RCC 7860 (cell line): ENCODE data around the gene MRE11.
"Not testable (repeated sequence)": the region's sequence is repeated elsewhere in the genome, so short reads cannot be mapped to it uniquely, and the experiment has no call there.

Experiments used
- DNase-seq: peaks from one replicate; pipeline ENCODE4 v3.0.0-alpha.2; 2015; ENCODE audit warnings: low spot score
- FAIRE-seq: peaks from 2 replicates; lab custom pipeline; 2012; peaks lifted over from hg19 to GRCh38; lab: Jason Lieb, UNC

Gene MRE11

DNA sequence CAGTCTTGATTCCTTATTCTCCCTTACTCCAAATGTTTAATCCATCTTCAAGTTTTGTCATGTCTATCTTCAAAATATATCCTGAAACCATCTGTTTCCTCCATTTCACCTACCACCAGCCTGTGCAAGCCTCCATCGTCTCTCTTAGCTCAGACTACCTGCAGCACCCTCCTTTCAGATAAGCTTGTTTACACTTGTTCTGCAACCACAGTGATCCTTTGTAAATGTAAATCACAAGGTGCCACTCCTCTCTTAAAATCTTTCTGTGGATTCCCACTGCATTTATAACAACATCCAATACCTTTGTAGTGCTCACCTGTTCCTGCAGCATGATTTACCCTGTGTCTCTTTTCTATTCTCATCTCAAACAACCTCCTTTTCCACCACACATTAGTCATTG lies 60.6 kb downstream of the MRE11 start:
- FAIRE-seq: no peak
- DNase-seq: no peak

- DNase-seq (no peak), FAIRE-seq (no peak)
Measured at GRCh38 chr11:94424662-94425061, 69.0 kb downstream of the MRE11 start.

DNA sequence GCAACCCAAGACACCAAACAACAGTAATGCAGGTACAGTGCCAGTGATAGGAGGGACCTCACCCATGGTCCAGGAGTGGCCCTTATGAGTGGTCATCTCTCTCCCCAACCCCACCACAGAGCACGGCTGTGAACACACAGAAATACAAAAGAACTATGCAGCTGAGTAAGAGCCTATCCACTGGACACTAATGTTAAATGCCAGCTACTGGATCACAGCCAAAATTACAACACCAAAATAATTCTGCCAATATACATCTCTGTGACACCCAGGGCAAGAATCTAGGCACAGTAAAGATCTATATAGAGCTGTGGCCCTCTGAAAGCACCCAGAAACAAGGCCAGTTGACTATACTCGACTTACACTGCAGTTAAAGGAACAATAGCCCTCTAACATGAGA lies 69.6 kb downstream of the MRE11 start:
- DNase-seq (no peak), FAIRE-seq (no peak)

DNA sequence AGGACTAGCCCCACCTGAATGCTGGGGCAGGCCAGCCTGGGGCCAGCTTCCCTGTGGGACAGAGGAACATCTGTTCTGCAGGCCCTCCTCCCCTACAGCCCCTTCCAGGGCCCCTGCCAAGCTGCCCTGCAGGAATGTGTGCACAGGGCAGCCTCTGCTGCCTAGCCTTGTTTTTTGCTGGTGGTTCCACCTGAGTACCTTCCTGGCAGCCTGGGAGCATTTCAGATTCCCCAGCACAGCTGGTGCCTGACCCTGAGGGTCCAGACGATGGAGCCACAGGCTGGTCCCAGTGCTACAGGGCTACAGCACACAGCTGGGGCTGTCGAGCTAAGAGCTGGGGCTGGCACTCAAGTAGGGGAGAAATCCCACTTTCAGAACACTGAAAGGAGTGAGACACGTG lies 70.1 kb downstream of the MRE11 start:
- no peak for DNase-seq
- FAIRE-seq: no peak

- FAIRE-seq: no peak
- DNase-seq: no peak
Measured at GRCh38 chr11:94418123-94418765, 75.4 kb downstream of the MRE11 start.

DNA sequence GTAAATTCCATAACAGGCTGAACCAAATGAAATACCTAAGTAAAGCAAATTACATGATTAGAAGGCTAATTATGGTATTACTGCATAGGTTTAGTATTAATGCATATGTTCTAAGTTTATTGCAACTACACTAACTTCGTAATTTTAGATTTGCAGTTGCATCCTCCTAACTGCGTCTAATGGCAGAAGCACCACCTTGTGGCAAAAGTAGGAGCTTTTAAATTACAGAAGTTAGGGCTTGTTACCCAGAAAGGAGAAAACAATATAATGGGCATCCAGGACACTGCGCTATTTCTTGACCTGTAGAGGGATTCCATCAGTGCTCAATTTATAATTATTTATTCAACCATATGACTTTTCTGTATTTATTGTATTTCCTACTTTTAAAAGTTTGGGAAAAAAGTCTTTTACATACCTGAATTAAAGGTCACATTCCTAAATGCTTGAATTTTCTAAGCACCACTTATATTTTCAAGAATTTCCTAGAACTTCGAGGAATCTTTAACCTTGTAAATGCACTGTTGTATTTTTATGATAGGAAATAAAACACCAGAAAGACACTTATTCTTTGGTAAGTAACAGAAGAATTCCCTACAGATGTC lies 76.2 kb downstream of the MRE11 start:
- FAIRE-seq: no peak
- no peak for DNase-seq

DNA sequence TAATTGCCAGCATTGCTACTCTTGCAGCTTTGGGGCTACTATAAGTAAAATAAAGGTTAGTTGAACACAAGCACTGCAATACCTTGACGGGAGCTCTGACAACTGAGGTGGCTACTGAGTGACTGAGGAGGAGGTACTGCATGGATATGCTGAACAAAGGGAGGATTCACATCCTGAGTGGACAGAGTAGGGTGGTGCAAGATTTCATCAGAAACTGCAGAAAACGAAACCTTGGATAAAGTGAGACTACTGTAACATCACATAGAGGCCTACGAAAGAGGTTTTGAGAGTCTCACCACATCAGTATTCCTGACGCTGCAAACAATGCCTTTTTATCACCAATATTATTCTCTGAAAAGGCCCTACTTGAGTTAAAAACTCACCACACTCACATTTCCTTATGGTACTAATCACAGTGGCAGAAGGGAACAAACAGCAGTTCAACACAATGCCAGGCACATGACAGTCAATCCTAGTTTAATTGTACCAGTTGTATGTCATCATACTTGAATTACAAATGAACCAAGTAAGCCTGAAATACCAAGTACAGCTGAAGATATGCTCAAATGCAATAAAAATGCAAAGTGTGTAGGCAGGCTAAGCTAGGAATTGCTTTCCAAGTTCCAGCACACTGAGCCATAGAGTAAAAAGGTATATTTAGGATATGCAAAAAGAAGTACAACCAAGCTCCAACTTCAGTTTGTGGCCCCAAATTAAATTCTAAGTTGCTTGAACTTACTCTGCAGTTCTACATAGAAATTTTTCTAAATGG lies 88.4 kb downstream of the MRE11 start:
- FAIRE-seq: no peak
- no peak for DNase-seq

DNA sequence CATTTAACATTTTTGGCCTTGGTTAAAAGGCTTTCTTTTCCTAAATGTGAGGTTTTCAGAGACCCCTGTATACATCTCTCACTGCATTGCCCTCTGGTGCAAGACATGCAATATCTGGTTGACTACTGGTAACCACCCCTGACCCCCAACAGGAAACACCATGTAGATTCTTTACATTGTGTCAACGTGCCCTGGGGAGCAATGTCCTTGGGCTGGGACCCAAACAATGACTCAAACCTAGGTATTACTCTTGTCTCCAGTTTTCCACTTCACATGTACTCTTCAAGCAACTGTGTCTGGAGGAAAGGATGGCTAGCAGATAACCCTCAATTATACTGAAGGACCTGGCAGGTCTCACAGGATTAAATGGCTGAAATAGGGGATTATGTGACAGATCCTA lies 91.3 kb downstream of the MRE11 start:
- no peak for DNase-seq
- FAIRE-seq: no peak

- DNase-seq: no peak
- FAIRE-seq: no peak
Measured at GRCh38 chr11:94401773-94402265, 91.8 kb downstream of the MRE11 start.

- FAIRE-seq: no peak
- no peak for DNase-seq
Measured at GRCh38 chr11:94400839-94401772, 92.5 kb downstream of the MRE11 start, which contains the start of gene GPR83. Gene GPR83 (minus strand): TSS chr11:94401419. CDS start chr11:94401247, 172 bp downstream.

GRCh38 chr11:94400457-94400838 lies 93.2 kb downstream of the MRE11 start:
- FAIRE-seq (no peak), DNase-seq (no peak)

DNA sequence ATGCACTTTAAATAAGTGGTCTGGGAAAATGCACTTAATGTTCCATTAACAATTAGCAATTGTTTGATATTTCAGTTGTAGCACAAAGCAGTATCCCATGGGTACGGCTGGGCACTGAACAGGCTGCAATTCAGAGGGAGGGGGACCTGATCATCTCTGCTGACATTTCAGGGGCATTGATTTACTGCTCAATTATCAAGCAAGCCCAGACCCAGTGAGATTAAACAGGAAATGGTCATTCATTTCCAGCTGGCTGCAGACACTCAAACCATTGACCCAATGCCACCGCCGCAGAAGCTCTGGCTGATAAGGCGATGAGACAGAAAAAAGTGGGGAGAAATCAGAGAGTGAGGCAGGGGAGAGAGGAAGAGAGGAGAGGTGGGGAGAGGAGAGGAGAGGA lies 93.6 kb downstream of the MRE11 start:
- FAIRE-seq (no peak), DNase-seq (no peak)

DNA sequence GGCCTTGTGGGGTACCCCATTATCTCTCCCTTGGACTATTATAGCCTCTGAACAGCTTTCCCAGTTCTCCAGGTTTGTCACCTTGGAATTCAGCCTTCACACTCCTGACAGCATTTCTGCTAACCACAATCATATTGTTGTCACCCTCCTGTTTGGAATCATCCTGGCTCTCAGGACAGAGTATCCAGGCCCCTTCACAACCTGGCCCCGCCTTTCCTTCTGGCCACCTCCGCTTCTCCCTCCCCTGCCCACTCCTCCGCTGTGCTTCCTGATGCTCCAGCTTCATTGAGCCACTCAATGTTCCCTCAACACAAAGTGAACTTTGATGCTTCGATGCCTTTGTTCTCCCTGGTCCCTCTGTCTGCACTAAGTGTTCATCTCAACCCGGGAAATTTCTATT lies 95.5 kb downstream of the MRE11 start:
- no peak for FAIRE-seq
- DNase-seq: no peak

GRCh38 chr11:94396282-94396681 lies 97.4 kb downstream of the MRE11 start:
- DNase-seq (no peak), FAIRE-seq (no peak)

DNA sequence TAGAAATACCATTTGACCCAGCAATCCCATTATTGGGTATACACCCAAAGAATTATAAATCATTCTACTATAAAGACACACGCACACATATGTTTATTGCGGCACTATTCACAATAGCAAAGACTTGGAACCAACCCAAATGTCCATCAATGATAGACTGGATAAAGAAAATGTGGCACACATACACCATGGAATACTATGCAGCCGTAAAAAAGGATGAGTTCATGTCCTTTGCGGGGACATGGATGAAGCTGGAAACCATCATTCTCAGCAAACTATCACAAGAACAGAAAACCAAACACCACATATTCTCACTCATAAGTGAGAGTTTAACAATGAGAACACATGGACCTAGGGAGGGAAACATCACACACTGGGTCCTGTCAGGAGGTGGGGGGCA lies 101.7 kb downstream of the MRE11 start:
- FAIRE-seq, DNase-seq: not testable (repeated sequence)

DNA sequence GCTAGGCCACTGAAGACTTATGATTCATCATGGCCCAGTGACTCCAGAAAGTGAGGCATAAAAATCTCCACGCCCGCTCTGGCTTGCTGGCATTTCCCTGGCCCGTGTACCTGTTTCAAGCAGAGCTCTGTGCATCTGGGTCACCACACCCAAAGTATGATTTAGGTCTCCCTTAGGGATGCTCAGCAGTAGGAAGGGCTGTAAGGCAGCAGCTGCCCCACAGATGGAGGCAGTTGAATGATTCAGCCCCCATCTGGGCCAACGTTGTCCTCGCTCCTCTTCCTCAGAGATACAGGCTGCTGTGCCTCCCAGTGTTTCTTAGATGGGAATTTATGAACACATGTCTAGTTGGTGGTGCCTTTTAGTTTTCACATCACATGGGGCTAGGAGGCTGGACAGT lies 114.0 kb downstream of the MRE11 start:
- FAIRE-seq: no peak

DNA sequence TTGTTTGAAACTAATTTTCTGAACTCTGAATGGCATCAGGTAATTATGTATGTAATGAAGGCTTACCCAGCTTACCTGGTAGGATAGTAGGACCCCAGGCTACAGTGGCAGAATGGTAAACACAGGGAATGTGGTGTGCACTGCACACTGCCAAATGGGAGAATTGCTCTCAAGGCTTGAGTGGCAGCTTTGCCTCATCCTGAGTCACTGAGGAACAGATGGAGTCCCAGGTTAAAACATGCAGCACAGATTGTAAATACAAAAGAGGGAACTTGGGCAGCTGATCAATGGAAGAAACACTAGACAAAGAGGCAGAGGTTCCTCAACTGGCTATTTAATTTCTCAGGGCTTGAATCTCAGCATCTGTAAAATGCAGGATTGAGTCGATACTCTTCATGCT lies 116.8 kb downstream of the MRE11 start:
- no peak for DNase-seq
- no peak for FAIRE-seq

More for the DNA sequence above, 114.0 kb downstream of the MRE11 start:
- DNase-seq: no peak

DNA sequence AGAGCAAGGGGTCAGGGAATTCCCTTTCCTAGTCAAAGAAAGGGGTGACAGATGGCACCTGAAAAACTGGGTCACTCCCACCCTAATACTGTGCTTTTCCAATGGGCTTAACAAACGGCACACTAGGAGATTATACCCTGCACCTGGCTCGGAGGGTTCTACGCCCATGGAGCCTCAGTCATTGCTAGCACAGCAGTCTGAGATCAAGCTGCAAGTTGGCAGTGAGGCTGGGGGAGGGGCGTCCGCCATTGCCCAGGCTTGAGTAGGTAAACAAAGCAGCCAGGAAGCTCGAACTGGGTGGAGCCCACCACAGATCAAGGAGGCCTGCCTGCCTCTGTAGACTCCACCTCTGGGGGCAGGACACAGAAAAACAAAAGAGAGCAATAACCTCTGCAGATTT lies 123.1 kb downstream of the MRE11 start:
- not testable (repeated sequence) for FAIRE-seq, DNase-seq
